Activated CD4-positive, alpha-beta T cell treated with anti-CD3 and anti-CD28 coated beads for 36 hours (primary cell): Measurements from ENCODE around the gene HDDC2. TPM values are rescaled to one million over a fixed set of nuclear protein-coding genes. Genes with fewer than 3 reads are reported as not detected.

Experiments
- ATAC-seq: fragments of 200-7000 bp; cut with Tn5 transposase; one replicate; pipeline ENCODE4 v1.10.0; 2021; ENCODE audit warnings: mild to moderate bottlenecking, moderate library complexity
- CTCF ChIA-PET: fragments of 350-600 bp; sonication (Branson Sonifier 250); formaldehyde crosslinking; loops from one replicate; lab custom pipeline; 2021; ENCODE audit warnings: antibody characterized with exemption; lab: Charles Lee
- POLR2A ChIA-PET: fragments of 350-600 bp; sonication (Branson Sonifier 250); formaldehyde crosslinking; loops from one replicate; lab custom pipeline; 2021; ENCODE audit warnings: antibody characterized with exemption, inconsistent platforms; lab: Charles Lee
- DNase-seq: peaks from one replicate; pipeline ENCODE4 v3.0.0-alpha.2; 2020
- H3K27ac Mint-ChIP-seq: one replicate; pipeline ENCODE4 v1.8.0; 2021; ENCODE audit warnings: mixed read lengths
- H3K27me3 Mint-ChIP-seq: one replicate; pipeline ENCODE4 v1.8.0; 2021; ENCODE audit warnings: mixed read lengths
- H3K36me3 Mint-ChIP-seq: one replicate; pipeline ENCODE4 v1.8.0; 2021; ENCODE audit warnings: low read depth, mixed read lengths
- H3K4me1 Mint-ChIP-seq: one replicate; pipeline ENCODE4 v1.8.0; 2021; ENCODE audit warnings: mixed read lengths
- H3K4me3 Mint-ChIP-seq: one replicate; pipeline ENCODE4 v1.8.0; 2021; ENCODE audit warnings: mild to moderate bottlenecking, moderate library complexity, mixed read lengths
- H3K9me3 Mint-ChIP-seq: one replicate; pipeline ENCODE4 v1.8.0; 2021; ENCODE audit warnings: low read depth, mixed read lengths
- intact Hi-C, 2 experiments: fragments of 100-400 bp; cut with DNase I in 1 of 2; cut with micrococcal nuclease in 1 of 2; formaldehyde crosslinking; loops; one replicate each; pipeline versions ENCODE4 v1.14.2 to v1.15.1; 2022 to 2024; cut with DNase I, micrococcal nuclease
- total RNA-seq, 2 experiments: library from RNA; stranded (reverse); gene quantifications; one replicate each; pipeline ENCODE4 v1.2.3, GENCODE V29; 2021

HDDC2 gene
- total RNA-seq, 2 experiments from 2014 or later: 96.7 to 120 TPM

GRCh38 chr6:125306756-125307149 is 5.0 kb upstream of the HDDC2 start:
- Mint-ChIP-seq H3K9me3 (peaks cover 2% of the 10 kb centered on the region), H3K36me3 (no peaks in the 10 kb centered on the region), H3K4me1 (peaks cover 21% of the 10 kb centered on the region), H3K27ac (no peak overlapping the region), H3K4me3 (no peak overlapping the region), H3K27me3 (peaks cover 2% of the 10 kb centered on the region)
- ChIA-PET CTCF (interaction anchor here (0.9 kb wide), 1 partner anchor 447 kb away, joined by 3 read pairs; no protein-coding TSS in a partner anchor), POLR2A (no interaction called here)
- ATAC-seq (no peak), DNase-seq (no peak)
- intact Hi-C loops: loop anchor here in 1 of 2 experiments (10.0 kb wide), 2 partner anchors 1038 to 1958 kb away; partner anchors contain the start of genes CENPW and RNF146

- no peak overlapping the region for H3K4me3 Mint-ChIP-seq
- peaks cover 11% of the 10 kb centered on the region for H3K36me3 Mint-ChIP-seq
- peaks cover 27% of the 10 kb centered on the region for H3K4me1 Mint-ChIP-seq
- DNase-seq (no peak), ATAC-seq (no peak)
- no peak overlapping the region for H3K27ac Mint-ChIP-seq
- ChIA-PET CTCF (interaction anchor here (0.6 to 1.0 kb wide), 4 partner anchors 9 to 447 kb away, joined by 3 to 5 read pairs (median 3); no protein-coding TSS in a partner anchor), POLR2A (no interaction called here)
- H3K27me3 Mint-ChIP-seq: peaks cover 2% of the 10 kb centered on the region
- H3K9me3 Mint-ChIP-seq: peaks cover 2% of the 10 kb centered on the region
- intact Hi-C loops: loop anchor here (5.0 to 10.0 kb wide), 4 partner anchors 153 to 1960 kb away; partner anchors contain the start of genes TPD52L1 (in 2 of the 2), CENPW (in 1 of the 2), RNF146 (in 1 of the 2) and TRMT11 (in 1 of the 2)
Observed at GRCh38 chr6:125304970-125305660, 3.3 kb upstream of the HDDC2 start.

- CTCF ChIA-PET: interaction anchor here (0.7 to 1.6 kb wide), 2 partner anchors 10 to 654 kb away, joined by 3 to 5 read pairs; no protein-coding TSS in a partner anchor
- POLR2A ChIA-PET: no interaction called here
- no peak overlapping the region for H3K4me3 Mint-ChIP-seq
Observed at GRCh38 chr6:125303512-125303854, 1.7 kb upstream of the HDDC2 start.

GRCh38 chr6:125302840-125303511 is 1.2 kb upstream of the HDDC2 start:
- ChIA-PET POLR2A (no interaction called here), CTCF (interaction anchor here (1.6 to 3.5 kb wide), 2 partner anchors 8 to 10 kb away, joined by 5 to 20 read pairs; no protein-coding TSS in a partner anchor)
- Mint-ChIP-seq H3K9me3 (peaks cover 2% of the 10 kb centered on the region), H3K4me1 (peaks cover 39% of the 10 kb centered on the region), H3K4me3 (peak overlapping the region; percentile 94), H3K27me3 (no peaks in the 10 kb centered on the region), H3K27ac (peak overlapping the region; percentile 86), H3K36me3 (peaks cover 30% of the 10 kb centered on the region)
- intact Hi-C loops: loop anchor here (5.0 to 10.0 kb wide), 4 partner anchors 151 to 1962 kb away; partner anchors contain the start of genes TPD52L1 (in 2 of the 2), CENPW (in 1 of the 2), RNF146 (in 1 of the 2) and TRMT11 (in 1 of the 2)
- ATAC-seq (no peak), DNase-seq (no peak)

More at GRCh38 chr6:125303512-125303854, 1.7 kb upstream of the HDDC2 start:
- H3K9me3 Mint-ChIP-seq: peaks cover 2% of the 10 kb centered on the region
- no peaks in the 10 kb centered on the region for H3K27me3 Mint-ChIP-seq
- no peak for ATAC-seq
- peaks cover 26% of the 10 kb centered on the region for H3K36me3 Mint-ChIP-seq
- H3K4me1 Mint-ChIP-seq: peaks cover 38% of the 10 kb centered on the region
- DNase-seq: no peak
- intact Hi-C loops: loop anchor here (5.0 to 10.0 kb wide), 4 partner anchors 151 to 1961 kb away; partner anchors contain the start of genes TPD52L1 (in 2 of the 2), CENPW (in 1 of the 2), RNF146 (in 1 of the 2) and TRMT11 (in 1 of the 2)
- peak overlapping the region; percentile 86 for H3K27ac Mint-ChIP-seq

GRCh38 chr6:125300992-125301434 is 754 bp downstream of the HDDC2 start:
- CTCF ChIA-PET: interaction anchor here (0.6 to 3.5 kb wide), 4 partner anchors 10 to 480 kb away, joined by 3 to 20 read pairs (median 4); no protein-coding TSS in a partner anchor
- intact Hi-C loops: loop anchor here (1.0 to 10.0 kb wide), 7 partner anchors 149 to 1964 kb away; partner anchors contain the start of genes TPD52L1 (in 2 of the 2), CENPW (in 1 of the 2), HEY2 (in 1 of the 2) and HINT3 (in 1 of the 2)
- H3K36me3 Mint-ChIP-seq: peaks cover 46% of the 10 kb centered on the region
- no peak for DNase-seq
- peak overlapping the region; percentile 98 for H3K27ac Mint-ChIP-seq
- H3K4me1 Mint-ChIP-seq: peaks cover 52% of the 10 kb centered on the region
- POLR2A ChIA-PET: no interaction called here
- H3K4me3 Mint-ChIP-seq: peak overlapping the region; percentile 94
- no peaks in the 10 kb centered on the region for H3K27me3 Mint-ChIP-seq
- H3K9me3 Mint-ChIP-seq: peaks cover 2% of the 10 kb centered on the region
- no peak for ATAC-seq

GRCh38 chr6:125299257-125299656 is 2.5 kb downstream of the HDDC2 start:
- ChIA-PET POLR2A (no interaction called here), CTCF (interaction anchor here (3.5 kb wide), 1 partner anchor 12 kb away, joined by 20 read pairs; no protein-coding TSS in a partner anchor)
- ATAC-seq: no peak
- no peak for DNase-seq
- intact Hi-C loops: no loop called here
- Mint-ChIP-seq H3K27me3 (no peaks in the 10 kb centered on the region), H3K4me1 (peaks cover 64% of the 10 kb centered on the region), H3K9me3 (peaks cover 2% of the 10 kb centered on the region), H3K4me3 (peak overlapping the region; percentile 94), H3K36me3 (peaks cover 59% of the 10 kb centered on the region), H3K27ac (peak overlapping the region; percentile 98)

GRCh38 chr6:125296471-125296870 is 5.3 kb downstream of the HDDC2 start:
- H3K9me3 Mint-ChIP-seq: no peaks in the 10 kb centered on the region
- peaks cover 84% of the 10 kb centered on the region for H3K36me3 Mint-ChIP-seq
- H3K4me1 Mint-ChIP-seq: peaks cover 53% of the 10 kb centered on the region

GRCh38 chr6:125294925-125295324 is 6.8 kb downstream of the HDDC2 start:
- CTCF ChIA-PET: interaction anchor here (0.6 kb wide), 1 partner anchor 11 kb away, joined by 3 read pairs; no protein-coding TSS in a partner anchor
- DNase-seq: no peak
- Mint-ChIP-seq H3K27ac (no peak overlapping the region), H3K9me3 (peaks cover 1% of the 10 kb centered on the region), H3K36me3 (peaks cover 87% of the 10 kb centered on the region), H3K4me3 (no peak overlapping the region), H3K4me1 (peaks cover 45% of the 10 kb centered on the region), H3K27me3 (no peaks in the 10 kb centered on the region)
- no peak for ATAC-seq
- POLR2A ChIA-PET: no interaction called here
- intact Hi-C loops: no loop called here

More at GRCh38 chr6:125296471-125296870, 5.3 kb downstream of the HDDC2 start:
- intact Hi-C loops: no loop called here
- no peak for DNase-seq
- CTCF ChIA-PET: interaction anchor here (1.3 kb wide), 1 partner anchor 609 kb away, joined by 3 read pairs; no protein-coding TSS in a partner anchor
- H3K4me3 Mint-ChIP-seq: no peak overlapping the region
- POLR2A ChIA-PET: no interaction called here
- ATAC-seq: no peak
- no peak overlapping the region for H3K27ac Mint-ChIP-seq
- no peaks in the 10 kb centered on the region for H3K27me3 Mint-ChIP-seq

GRCh38 chr6:125294036-125294435 is 7.7 kb downstream of the HDDC2 start:
- no peak overlapping the region for H3K4me3 Mint-ChIP-seq
- peaks cover 36% of the 10 kb centered on the region for H3K4me1 Mint-ChIP-seq
- H3K36me3 Mint-ChIP-seq: peaks cover 84% of the 10 kb centered on the region
- peaks cover 5% of the 10 kb centered on the region for H3K9me3 Mint-ChIP-seq
- intact Hi-C loops: no loop called here
- H3K27ac Mint-ChIP-seq: no peak overlapping the region
- ATAC-seq: no peak
- ChIA-PET POLR2A (no interaction called here), CTCF (no interaction called here)
- no peak for DNase-seq
- no peaks in the 10 kb centered on the region for H3K27me3 Mint-ChIP-seq

- ChIA-PET POLR2A (no interaction called here), CTCF (no interaction called here)
- Mint-ChIP-seq H3K4me3 (no peak overlapping the region), H3K9me3 (peaks cover 5% of the 10 kb centered on the region), H3K36me3 (peaks cover 80% of the 10 kb centered on the region), H3K4me1 (peaks cover 35% of the 10 kb centered on the region), H3K27me3 (no peaks in the 10 kb centered on the region), H3K27ac (no peak overlapping the region)
- ATAC-seq: no peak
- DNase-seq: no peak
- intact Hi-C loops: no loop called here
Observed at GRCh38 chr6:125293587-125293986, 8.2 kb downstream of the HDDC2 start.

- no peaks in the 10 kb centered on the region for H3K27me3 Mint-ChIP-seq
- ChIA-PET CTCF (no interaction called here), POLR2A (no interaction called here)
- H3K4me3 Mint-ChIP-seq: no peak overlapping the region
- ATAC-seq: no peak
- no peak for DNase-seq
- peaks cover 91% of the 10 kb centered on the region for H3K36me3 Mint-ChIP-seq
- H3K4me1 Mint-ChIP-seq: peaks cover 22% of the 10 kb centered on the region
- no peak overlapping the region for H3K27ac Mint-ChIP-seq
- intact Hi-C loops: no loop called here
- H3K9me3 Mint-ChIP-seq: peaks cover 26% of the 10 kb centered on the region
Observed at GRCh38 chr6:125287718-125288117, 14.0 kb downstream of the HDDC2 start.
